Stimulated activated CD4-positive, alpha-beta T cell treated with anti-CD3 and anti-CD28 coated beads, Interleukin-1b, Interleukin-23, amount 100 ng/mL, for 1 hour (primary cell): ENCODE measurements around the gene TP53BP2.
"Not testable (repeated sequence)": the region's sequence is repeated elsewhere in the genome, so short reads cannot be mapped to it uniquely, and the experiment has no call there.

ENCODE experiments used
- DNase-seq, 2 donors: peaks; one replicate each; pipeline ENCODE4 v3.0.0-alpha.2; 2020; ENCODE audit warnings: low read depth in 2 of 2

TP53BP2 gene

GRCh38 chr1:223831755-223832636 is 13.8 kb downstream of the TP53BP2 start:
- no peak for DNase-seq

DNA sequence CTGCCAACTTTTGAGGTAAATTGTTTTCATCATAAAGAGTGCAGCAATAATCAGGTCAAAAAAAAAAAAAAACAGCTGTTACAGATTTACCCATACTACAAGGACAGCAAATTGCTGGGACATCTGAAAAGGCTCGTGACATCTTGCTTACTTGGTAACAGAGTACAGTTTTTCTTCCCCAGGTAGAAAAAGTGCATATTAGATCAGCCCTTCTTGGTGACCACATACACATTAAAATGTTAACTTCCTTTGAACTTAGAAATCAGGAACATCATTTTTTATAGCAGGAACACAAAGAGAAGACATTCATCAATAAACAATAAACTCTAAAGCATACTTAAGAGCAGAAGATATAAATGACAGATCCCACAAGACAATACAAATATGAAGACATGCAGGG is 16.1 kb downstream of the TP53BP2 start:
- no peak for DNase-seq

- no peak for DNase-seq
These were observed 17.4 kb downstream of the TP53BP2 start for GRCh38 chr1:223828162-223828848.

DNA sequence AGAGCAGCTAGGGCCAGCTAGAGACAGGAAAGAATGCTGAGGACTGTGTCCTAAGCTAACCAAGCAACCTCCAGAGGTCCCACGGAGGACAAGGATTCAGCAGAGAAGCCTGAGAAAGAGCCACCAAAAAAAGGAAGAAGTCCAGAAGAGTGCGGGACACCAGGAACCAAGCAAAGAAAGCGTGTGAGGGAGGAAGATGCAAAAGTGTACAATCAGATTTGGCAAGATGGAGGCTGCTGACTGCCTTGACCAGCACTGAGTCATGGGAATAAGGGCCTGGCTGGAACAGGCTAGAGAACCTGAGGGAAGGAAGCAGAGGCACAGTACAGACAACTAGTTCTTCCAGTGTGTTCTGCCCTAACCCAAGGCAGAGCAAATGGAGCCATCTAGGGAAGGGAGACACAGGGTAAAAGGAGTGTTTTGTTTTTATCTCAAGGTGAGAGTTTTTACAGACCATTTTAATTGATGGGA is 18.5 kb downstream of the TP53BP2 start:
- DNase-seq = no peak

DNA sequence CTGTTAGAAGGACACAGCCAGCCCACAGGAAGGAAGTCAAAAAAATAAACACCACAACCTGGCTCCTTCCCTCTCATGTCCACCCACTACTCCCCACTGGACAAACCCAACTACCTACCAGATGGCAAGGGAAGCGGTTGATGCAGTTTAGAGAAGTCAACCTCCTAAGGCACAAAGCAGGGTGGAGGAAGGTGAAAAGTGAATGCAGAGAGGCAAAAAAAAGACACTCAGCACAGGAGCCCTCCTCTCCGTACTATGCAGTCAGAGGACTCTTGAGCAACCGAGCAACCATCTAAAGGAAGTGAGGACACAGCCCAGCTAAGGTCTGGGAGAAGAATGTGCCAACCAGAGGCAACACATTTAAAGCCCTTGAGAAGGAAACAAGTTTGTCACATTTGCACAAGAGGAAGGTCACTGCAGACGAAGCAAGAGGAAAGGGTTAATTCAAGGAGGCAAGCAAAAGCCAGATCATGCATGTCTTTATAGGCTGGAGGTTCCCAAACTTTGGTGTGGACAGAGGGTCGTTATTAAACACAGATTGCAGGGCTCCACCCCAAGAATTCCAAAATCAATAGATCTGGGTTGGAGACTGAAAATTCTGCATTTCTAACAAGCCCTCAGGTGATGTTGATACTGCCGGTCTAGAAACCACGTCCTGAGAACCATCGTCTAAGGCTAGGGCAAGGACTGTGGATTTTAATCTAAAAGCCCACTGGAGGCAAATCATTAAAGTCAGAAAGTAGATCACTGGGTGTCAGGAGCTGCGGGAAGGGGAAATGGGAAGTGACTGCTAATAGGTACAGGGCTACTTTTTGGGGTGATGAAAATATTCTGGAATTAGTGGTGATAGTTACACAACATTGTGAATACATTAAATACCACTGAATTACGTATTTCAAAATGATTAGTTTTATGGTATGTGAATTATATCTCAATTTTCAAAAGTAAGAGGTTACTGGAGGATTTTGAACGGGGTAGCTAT is 19.7 kb downstream of the TP53BP2 start:
- DNase-seq = no peak

DNA sequence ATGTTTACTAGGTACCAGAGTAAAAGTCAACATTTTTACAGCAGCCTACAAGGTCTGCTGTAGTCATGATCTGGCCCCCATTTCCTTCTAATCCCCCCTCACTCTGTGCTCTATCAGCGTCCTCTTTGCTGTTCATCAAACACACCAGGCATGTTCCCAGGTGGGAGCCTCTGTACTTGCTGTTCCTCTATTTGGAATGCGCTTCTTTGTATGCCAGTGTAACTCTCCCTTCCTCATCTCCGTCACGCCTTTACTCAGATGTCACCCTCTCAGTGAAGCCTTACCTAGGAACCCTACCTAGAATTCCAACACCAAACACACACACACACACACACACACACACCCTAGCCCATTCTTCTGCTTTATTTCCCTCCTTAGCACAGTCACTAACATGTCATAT is 21.0 kb downstream of the TP53BP2 start:
- DNase-seq = no peak

DNA sequence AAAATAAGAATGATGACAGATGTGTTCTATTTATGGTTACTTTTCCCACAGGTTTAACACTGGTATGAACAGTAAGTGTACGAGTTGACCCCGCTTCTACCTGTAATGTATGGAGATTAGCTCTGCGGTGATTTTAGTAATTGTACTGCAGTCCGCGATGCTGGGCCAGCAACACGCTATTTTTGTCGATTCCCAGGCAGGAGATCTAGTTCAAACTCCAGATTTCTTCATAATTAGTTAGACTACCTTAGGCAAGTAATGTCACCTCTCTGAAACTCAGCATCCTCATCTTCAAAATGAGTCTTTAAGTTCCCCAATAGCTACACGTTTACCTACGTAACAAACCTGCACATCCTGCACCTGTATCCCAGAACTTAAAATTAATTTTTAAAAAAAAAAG is 21.5 kb downstream of the TP53BP2 start:
- no peak for DNase-seq

DNA sequence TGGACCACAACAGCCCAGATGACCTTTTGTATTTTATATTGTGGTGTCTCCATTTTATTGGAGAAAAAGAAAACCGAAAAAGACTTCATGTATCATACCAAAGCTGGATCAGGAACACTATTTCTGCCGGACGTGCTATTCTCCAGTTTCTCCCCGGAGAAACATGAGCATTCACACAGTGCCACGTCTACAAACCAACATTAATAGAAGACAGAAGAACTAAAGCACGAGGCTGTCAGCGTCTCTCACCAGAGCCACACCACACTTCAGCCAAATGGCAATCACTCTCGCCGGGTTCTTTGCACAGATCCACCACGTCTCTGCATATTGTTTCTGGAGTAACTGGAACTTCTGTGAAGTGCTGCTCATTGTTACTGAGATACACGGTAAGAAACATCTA is 24.8 kb downstream of the TP53BP2 start:
- no peak for DNase-seq

DNA sequence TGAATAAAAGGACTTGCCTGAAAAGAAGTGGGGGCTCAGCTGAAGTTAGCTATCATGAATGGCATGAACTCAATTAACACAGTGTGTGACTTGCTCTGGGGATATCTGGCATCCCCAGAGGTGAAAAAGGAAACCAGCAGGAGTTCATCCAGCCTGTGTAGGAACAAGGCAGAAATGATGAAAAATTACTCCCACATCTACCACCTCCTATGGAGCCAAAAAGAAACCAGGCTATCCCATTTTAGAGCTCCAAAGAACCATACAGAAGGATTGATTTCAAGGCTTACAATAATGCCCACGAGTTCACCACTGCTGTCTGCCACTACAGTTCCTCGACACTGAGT is 25.3 kb downstream of the TP53BP2 start:
- no peak for DNase-seq

DNA sequence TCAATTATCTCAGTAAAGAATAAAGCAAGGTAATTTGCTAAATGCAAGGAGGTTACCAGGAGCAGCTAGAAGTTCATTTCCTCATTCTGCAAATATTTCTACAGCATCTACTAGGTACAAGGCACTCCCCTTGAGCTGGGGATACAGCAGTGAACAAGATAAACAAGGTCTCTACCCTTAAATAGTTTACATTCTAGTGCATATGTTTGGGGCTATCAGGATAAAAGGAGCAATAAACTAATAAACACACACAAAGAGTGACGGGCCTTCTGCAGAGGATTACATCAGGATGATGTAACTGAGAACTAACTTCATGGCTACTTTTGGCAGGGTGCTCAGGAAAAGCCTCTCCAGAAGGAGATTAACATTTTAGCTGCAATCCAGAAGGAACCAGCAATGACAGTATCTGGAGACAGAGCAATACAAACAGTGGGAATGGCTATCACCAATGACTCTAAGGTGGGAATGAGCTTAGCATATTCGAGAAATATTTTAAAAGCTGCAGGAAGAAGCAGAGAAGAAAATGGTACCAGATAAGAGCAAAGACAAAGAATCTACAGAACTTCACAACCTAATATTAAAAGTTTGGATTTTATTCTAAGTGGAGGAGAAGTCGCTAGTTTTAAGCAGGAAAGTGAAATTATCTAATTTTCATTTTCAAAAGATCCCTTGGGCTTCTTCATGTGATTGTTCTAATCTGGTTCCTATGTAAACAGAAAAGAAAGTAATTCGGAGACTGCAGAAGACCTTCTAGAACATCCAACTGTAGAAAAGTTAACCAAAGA is 25.8 kb downstream of the TP53BP2 start:
- no peak for DNase-seq

DNA sequence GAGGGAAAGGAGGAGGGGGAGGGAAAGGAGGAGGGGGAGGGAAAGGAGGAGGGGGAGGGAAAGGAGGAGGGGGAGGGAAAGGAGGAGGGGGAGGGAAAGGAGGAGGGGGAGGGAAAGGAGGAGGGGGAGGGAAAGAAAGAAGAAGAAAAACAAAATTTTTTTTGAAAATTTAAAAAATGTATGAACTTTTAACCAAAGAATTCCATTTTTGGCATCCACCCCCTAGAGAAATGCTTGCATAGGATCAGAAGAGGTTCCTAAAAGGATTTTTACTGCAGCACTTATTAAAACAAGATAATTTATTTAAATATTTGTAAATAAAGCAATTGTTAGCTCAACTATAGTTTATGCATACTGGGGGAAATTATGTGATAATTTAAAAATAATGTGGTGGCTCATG is 28.5 kb downstream of the TP53BP2 start:
- not testable (repeated sequence) for DNase-seq

DNA sequence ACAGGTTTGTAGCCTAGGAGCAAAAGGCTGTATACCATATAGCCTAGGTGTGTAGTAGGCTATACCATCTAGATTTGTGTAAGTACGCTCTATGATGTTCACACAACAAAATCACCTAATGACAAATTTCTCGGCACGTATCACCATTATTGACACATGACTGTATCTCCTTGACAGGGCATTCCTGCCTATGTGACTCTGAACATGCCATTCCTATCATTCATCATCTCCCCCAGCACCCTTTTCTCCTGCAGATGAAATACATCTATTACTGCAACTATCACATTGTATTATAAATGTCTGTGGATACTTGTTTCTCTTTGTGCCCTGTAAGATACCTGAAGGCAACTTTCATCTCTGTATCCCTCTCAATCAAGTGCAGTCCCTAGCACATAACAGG is 29.9 kb downstream of the TP53BP2 start:
- DNase-seq = no peak

DNA sequence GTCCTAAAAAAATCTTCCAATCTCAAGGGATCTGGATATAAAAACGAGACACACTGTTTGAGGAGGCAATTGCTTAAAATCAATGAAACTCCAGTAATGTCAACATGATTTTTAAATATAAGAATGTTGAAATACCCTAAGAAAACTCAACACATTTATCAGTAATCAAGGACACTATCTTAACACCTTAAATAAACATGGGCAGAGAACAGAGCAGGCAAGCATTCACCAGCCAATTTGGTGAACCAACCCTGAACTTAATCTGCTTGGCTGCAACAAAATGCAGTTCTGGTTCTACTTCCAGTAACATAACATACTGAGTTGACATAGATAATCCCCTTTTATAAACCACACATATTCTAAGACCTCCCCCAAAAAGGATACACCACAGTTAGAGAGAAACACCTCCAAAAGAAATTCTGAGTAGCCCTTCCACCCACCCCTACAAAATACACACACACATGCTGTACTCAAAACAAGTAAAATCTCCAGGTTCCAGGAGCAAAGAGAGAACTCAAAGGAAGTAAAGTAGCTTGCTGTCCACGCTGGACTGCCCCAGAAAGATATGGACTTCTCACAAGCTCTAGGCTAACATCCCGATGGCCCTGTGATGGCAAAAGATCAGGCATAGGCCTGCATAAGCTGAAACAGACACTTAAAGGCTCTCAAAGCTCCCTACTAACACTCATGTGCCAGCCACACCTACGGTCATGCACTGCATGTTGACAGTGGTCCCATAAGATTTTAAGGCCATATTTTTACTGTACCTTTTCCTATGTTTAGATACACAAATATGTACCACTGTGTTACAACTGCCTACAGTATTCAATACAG is 30.5 kb downstream of the TP53BP2 start:
- no peak for DNase-seq

- DNase-seq = no peak
These were observed 32.1 kb downstream of the TP53BP2 start for GRCh38 chr1:223813645-223814044.

GRCh38 chr1:223811634-223812101 is 34.1 kb downstream of the TP53BP2 start:
- no peak for DNase-seq

GRCh38 chr1:223810586-223810985 is 35.2 kb downstream of the TP53BP2 start:
- no peak for DNase-seq

DNA sequence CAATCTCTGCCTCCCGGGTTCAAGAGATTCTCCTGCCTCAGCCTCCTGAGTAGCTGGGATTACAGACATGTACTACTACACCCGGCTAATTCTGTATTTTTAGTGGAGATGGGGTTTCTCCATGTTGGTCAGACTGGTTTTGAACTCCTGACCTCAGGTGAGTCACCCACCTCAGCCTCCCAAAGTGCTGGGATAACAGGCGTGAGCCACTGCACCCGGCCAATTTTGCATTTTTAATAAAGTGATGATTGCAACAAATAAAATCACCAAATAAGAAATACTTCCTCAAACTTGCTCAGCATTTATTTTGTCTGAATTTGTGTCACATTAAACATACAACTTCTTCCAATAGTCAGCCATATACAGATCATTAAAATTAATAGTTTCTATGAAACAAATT is 35.8 kb downstream of the TP53BP2 start:
- not testable (repeated sequence) for DNase-seq

DNA sequence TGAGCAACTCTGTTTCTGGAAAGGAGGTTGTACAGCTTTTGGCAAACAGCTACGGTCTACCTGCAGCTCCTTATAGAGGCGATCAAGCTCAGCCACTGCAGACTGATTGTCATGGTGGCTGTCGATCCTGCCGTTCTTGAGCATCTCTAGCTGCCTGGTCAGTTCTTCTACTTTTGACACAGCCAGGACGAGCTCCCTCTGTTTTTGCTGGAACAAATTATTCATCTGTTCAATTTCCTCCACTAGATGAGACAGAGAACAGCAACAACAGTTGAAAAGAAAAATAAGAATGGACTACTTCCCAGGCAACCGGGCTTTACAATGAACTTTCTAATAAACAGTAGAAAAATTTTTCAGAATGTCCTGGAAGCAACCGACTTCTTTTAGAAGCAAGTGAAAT is 42.5 kb downstream of the TP53BP2 start:
- DNase-seq = no peak

DNA sequence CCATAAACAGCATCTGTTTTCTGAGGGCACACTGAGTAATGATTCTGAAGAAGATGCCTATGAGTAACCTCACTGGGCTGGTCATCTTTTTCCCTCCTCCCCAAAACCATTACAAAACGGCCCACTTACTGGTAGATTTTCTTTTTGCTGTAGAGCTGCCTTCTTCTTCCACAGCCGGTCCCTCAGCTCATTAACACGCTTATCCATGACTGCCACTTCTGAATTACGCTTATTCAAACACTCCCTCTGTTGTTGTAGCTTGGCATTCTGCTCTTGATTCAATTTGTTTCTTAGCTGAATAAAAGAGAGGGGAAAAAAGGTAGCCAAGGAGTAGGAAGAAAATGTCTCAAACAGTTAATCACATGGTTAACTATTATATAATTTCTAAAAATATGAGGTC is 43.1 kb downstream of the TP53BP2 start:
- DNase-seq = no peak

DNA sequence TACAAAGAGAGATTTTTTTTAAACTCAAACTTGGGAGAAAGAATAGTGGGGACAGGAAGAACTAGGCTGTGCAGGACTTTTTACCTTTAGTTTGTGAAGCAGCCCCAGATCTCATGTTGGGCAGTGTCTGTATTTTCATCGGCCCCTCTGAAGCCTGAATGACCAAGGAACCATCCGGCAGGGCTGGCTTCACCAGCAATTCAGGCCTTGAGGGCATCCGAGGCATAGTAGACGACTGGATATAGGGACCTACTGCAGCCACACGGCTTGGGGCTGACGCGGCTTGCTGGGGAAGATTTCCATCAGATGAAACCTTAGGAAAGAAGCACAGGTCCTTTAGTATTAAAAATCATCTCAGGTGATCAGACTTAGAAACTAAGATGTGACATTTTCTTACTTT is 43.7 kb downstream of the TP53BP2 start:
- DNase-seq = no peak
